HG02885 (cell line): ENCODE measurements around the gene H3-3A.

Experiments
- ATAC-seq: cut with Tn5 transposase; IDR thresholded peaks from one replicate; pipeline ENCODE4 v1.9.1; 2021; ENCODE audit warnings: mild to moderate bottlenecking; ENCODE audit not compliant: unreplicated experiment, poor library complexity

The H3-3A gene

GRCh38 chr1:226062558-226063223 is at the start of gene H3-3A:
TSS of gene H3-3A (plus strand) at chr1:226062716. CDS start at chr1:226064352, 1,636 bp downstream.
- ATAC-seq, result peak; percentile 78

DNA sequence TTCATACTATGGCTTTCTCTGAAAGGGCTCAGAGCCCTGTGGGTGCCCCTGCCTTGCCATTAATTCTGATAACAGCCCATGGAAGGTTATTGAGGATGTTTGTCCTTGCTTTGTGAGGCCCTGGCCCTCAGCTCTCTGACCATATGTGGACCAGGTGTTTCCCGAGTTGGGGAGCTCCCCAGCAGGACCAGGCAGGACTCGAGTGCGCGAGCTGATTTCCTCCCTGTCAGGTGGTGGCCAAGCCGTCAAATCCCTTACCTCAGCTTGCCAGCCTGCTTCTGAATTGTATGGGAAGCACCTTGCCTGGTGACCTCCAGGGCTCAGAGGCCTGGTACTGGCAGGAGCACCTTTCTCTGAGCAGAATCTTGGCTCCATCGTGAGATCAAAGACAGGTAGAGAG is 45.4 kb upstream of the H3-3A start:
- ATAC-seq, result no peak

- ATAC-seq, result no peak
Measured at GRCh38 chr1:226019572-226019971, 42.9 kb upstream of the H3-3A start.

- no peak for ATAC-seq
Measured at GRCh38 chr1:226021401-226021800, 41.1 kb upstream of the H3-3A start.

- no peak for ATAC-seq
Measured at GRCh38 chr1:226021801-226022200, 40.7 kb upstream of the H3-3A start.

GRCh38 chr1:226023735-226024134 is 38.8 kb upstream of the H3-3A start:
- no peak for ATAC-seq

DNA sequence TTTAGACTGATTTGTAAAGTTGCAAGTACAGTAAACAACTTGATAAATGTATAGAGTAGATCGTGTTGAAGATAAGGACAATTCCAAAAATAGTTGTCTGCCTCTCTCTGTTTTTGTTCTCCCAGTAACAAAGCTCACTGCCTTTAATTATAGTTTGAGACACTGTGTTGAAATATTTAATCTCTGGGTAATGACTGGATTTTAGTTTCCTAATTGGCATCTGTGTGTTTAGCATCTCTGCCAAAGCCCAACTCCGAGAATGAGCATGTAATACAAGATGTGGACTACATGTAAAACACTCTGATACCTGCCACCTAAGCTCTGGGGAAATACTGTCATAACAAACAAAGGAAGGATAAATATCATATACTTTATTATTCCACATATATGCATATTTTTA is 35.7 kb upstream of the H3-3A start:
- no peak for ATAC-seq

DNA sequence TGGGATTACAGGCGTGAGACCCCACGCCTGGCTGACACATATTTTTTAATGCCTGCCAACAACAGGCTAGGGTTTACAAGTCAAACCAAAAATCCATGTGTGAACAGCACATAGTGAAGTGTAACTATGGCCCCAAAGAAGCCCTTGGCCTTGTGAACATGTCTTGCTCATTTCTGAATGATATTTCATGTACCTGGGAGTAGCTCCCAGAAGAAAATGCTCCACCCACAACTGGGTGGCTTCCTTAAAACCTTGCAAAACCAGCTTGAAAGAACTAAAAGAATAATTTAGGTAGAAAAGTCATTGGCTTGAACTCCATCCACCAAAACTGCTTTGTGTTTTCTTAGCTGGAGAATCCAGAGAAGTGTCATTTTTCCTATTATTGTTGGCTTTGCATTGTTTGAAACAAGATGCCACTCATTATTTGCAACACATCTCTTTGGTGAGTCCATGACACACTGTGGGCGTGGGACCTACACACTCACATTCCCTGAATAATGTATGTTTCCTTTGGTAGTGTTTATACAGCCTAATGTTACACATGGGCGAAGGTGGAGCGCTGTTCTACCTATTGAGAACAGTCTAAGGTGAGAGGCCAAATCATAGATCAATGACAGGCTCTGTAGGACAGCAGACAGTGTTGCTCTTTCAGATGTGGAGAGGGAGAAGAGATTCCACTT is 34.8 kb upstream of the H3-3A start:
- ATAC-seq, result no peak

GRCh38 chr1:226029093-226029496 is 33.4 kb upstream of the H3-3A start:
- peak; percentile 87 for ATAC-seq

DNA sequence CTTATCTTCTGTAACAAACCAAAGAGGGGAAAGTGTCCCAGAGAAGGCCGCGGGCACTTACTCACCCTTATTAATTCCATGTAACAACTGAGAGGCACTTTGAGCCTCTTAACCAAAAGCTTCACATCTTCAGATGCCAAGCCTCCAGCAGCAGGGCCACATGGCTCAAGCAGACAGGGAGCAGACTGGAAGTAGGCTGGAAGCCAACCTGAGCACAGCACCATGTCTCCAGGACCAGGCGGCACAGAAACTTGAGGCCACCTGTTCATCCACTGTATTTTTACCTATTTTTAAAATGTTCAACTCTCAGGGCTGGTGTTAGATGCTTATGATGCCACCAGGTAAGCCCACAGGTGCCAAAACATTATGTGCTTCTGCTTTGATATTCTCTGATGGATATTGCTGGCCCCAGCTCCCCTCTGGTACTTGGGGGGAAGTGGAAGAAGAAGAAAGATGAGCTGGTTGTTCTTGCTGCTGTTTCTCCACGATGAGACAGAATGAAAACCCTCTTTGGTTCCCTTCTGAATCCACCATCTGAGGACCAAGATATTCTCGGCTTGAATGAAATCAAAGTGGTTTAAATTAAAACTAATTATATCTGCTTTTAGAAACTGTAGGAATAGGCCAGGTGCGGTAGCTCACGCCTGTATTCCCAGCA is 32.8 kb upstream of the H3-3A start:
- ATAC-seq, result no peak

DNA sequence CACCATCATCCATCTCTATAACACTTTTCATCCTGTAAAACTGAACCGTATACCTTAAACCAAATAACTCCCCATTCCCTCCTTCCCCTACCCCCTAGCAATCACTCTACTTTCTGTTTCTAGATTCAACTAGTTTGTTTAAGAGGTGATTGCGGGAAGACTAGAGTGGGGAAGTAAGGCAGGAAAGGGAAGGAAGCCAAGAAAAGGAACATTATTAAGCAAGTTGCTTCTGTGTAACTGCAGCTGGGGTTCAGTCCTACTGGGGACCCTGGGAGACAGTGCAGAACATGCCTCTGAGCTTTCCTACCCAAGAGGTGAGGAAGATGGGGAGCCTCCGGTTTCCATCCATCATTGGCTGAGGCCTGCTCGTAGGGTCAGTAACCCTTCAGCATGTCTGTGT is 28.9 kb upstream of the H3-3A start:
- no peak for ATAC-seq

GRCh38 chr1:226033991-226034390 is 28.5 kb upstream of the H3-3A start:
- no peak for ATAC-seq

- no peak for ATAC-seq
Measured at GRCh38 chr1:226034482-226034881, 28.0 kb upstream of the H3-3A start.

GRCh38 chr1:226035915-226036314 is 26.6 kb upstream of the H3-3A start:
- ATAC-seq, result no peak

- no peak for ATAC-seq
Measured at GRCh38 chr1:226038661-226039060, 23.9 kb upstream of the H3-3A start.

GRCh38 chr1:226041419-226041818 is 21.1 kb upstream of the H3-3A start:
- ATAC-seq, result no peak

GRCh38 chr1:226044514-226045101 is 17.9 kb upstream of the H3-3A start:
- ATAC-seq, result no peak

DNA sequence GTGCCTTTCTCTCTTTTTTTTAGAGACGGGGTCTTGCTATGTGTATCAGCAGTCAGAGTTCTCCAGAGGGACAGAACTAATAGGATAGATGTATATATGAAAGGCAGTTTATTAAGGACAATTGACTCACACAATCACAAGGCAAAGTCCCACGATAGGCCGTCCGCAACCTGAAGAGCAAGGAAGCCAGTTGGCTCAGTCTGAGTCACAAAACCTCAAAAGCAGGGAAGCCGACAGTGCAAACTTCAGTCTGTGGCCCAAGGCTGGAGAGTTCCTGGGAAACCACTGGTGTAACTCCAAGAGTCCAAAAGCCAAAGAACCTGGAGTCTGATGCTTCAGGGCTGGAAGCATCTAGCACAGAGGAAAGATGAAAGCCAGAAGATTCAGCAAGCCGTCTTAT is 16.3 kb upstream of the H3-3A start:
- no peak for ATAC-seq

GRCh38 chr1:226047495-226047894 is 15.0 kb upstream of the H3-3A start:
- ATAC-seq, result no peak

- no peak for ATAC-seq
Measured at GRCh38 chr1:226048886-226049285, 13.6 kb upstream of the H3-3A start.

GRCh38 chr1:226050133-226050532 is 12.4 kb upstream of the H3-3A start:
- no peak for ATAC-seq
